ENCODE measurements around the gene PTPRK.

The PTPRK gene

GRCh38 chr6:128168244-128168643 lies 352.2 kb downstream of the PTPRK start:
- DNase-seq: no peak

- DNase-seq: no peak
Observed at GRCh38 chr6:128167552-128167951, 352.8 kb downstream of the PTPRK start.

GRCh38 chr6:128164254-128164653 lies 356.1 kb downstream of the PTPRK start:
- DNase-seq: no peak

GRCh38 chr6:128162423-128162822 lies 358.0 kb downstream of the PTPRK start:
- DNase-seq: no peak

GRCh38 chr6:128161839-128162238 lies 358.6 kb downstream of the PTPRK start:
- no peak for DNase-seq

GRCh38 chr6:128161263-128161662 lies 359.1 kb downstream of the PTPRK start:
- DNase-seq: no peak

GRCh38 chr6:128158496-128158895 lies 361.9 kb downstream of the PTPRK start:
- DNase-seq: no peak

- DNase-seq: no peak
Observed at GRCh38 chr6:128156321-128157111, 363.9 kb downstream of the PTPRK start.

GRCh38 chr6:128155826-128156225 lies 364.6 kb downstream of the PTPRK start:
- no peak for DNase-seq

- no peak for DNase-seq
Observed at GRCh38 chr6:128152551-128152950, 367.8 kb downstream of the PTPRK start.

GRCh38 chr6:128150376-128150775 lies 370.0 kb downstream of the PTPRK start:
- DNase-seq: no peak

- no peak for DNase-seq
Observed at GRCh38 chr6:128149796-128150195, 370.6 kb downstream of the PTPRK start.

GRCh38 chr6:128144320-128144719 lies 376.1 kb downstream of the PTPRK start:
- no peak for DNase-seq

- DNase-seq: no peak
Observed at GRCh38 chr6:128141932-128142331, 378.5 kb downstream of the PTPRK start.

GRCh38 chr6:128139519-128139918 lies 380.9 kb downstream of the PTPRK start:
- DNase-seq: no peak

GRCh38 chr6:128138694-128139093 lies 381.7 kb downstream of the PTPRK start:
- DNase-seq: no peak

- no peak for DNase-seq
Observed at GRCh38 chr6:128135325-128135724, 385.1 kb downstream of the PTPRK start.

- no peak for DNase-seq
Observed at GRCh38 chr6:128131566-128131965, 388.8 kb downstream of the PTPRK start.

- no peak for DNase-seq
Observed at GRCh38 chr6:128131036-128131435, 389.4 kb downstream of the PTPRK start.

GRCh38 chr6:128129679-128130078 lies 390.7 kb downstream of the PTPRK start:
- DNase-seq: no peak

- no peak for DNase-seq
Observed at GRCh38 chr6:128127650-128128049, 392.7 kb downstream of the PTPRK start.

- no peak for DNase-seq
Observed at GRCh38 chr6:128124713-128125112, 395.7 kb downstream of the PTPRK start.

- DNase-seq: no peak
Observed at GRCh38 chr6:128121610-128122009, 398.8 kb downstream of the PTPRK start.

GRCh38 chr6:128121190-128121589 lies 399.2 kb downstream of the PTPRK start:
- DNase-seq: no peak

- no peak for DNase-seq
Observed at GRCh38 chr6:128118401-128118800, 402.0 kb downstream of the PTPRK start.

Data from NCI-H1092 treated with DMSO at 0.1 percent for 48 hours (cell line).